HG02759 (cell line): ENCODE measurements around the gene NDUFS3.
"Not testable (repeated sequence)": the region's sequence is repeated elsewhere in the genome, so short reads cannot be mapped to it uniquely, and the experiment has no call there.

Experiments used
- ATAC-seq: cut with Tn5 transposase; IDR thresholded peaks from one replicate; pipeline ENCODE4 v1.9.1; 2021; ENCODE audit warnings: mild to moderate bottlenecking, moderate library complexity; ENCODE audit not compliant: unreplicated experiment

NDUFS3 gene

GRCh38 chr11:47578524-47579494 is at the start of gene NDUFS3, which contains the start of gene KBTBD4:
Gene NDUFS3 (plus strand): TSS chr11:47579074. CDS start chr11:47579092, 18 bp downstream.
Gene KBTBD4 (minus strand): TSS chr11:47578970. CDS start chr11:47578951, 19 bp downstream.
- ATAC-seq, result peak; percentile 93

- no peak for ATAC-seq
These were observed 48.9 kb upstream of the NDUFS3 start for GRCh38 chr11:47529951-47530350.

- ATAC-seq, result not testable (repeated sequence)
These were observed 48.2 kb upstream of the NDUFS3 start for GRCh38 chr11:47530721-47531120.

GRCh38 chr11:47531666-47532065 is 47.2 kb upstream of the NDUFS3 start:
- no peak for ATAC-seq

- ATAC-seq, result no peak
These were observed 46.2 kb upstream of the NDUFS3 start for GRCh38 chr11:47532597-47533213.

GRCh38 chr11:47533690-47534151 is 45.2 kb upstream of the NDUFS3 start:
- no peak for ATAC-seq

- no peak for ATAC-seq
These were observed 44.1 kb upstream of the NDUFS3 start for GRCh38 chr11:47534704-47535251.

GRCh38 chr11:47536915-47537314 is 42.0 kb upstream of the NDUFS3 start:
- ATAC-seq, result no peak

GRCh38 chr11:47538741-47539565 is 39.9 kb upstream of the NDUFS3 start:
- no peak for ATAC-seq

GRCh38 chr11:47539681-47540039 is 39.2 kb upstream of the NDUFS3 start:
- ATAC-seq, result no peak

- ATAC-seq, result no peak
These were observed 37.8 kb upstream of the NDUFS3 start for GRCh38 chr11:47541070-47541469.

- ATAC-seq, result no peak
These were observed 33.6 kb upstream of the NDUFS3 start for GRCh38 chr11:47545298-47545697.

GRCh38 chr11:47546274-47546673 is 32.6 kb upstream of the NDUFS3 start:
- not testable (repeated sequence) for ATAC-seq

GRCh38 chr11:47550288-47551047 is 28.4 kb upstream of the NDUFS3 start:
- ATAC-seq, result no peak

- no peak for ATAC-seq
These were observed 27.8 kb upstream of the NDUFS3 start for GRCh38 chr11:47551086-47551485.

GRCh38 chr11:47552056-47552565 is 26.8 kb upstream of the NDUFS3 start:
- ATAC-seq, result peak; percentile 6

- ATAC-seq, result peak; percentile 94
These were observed 26.1 kb upstream of the NDUFS3 start, which contains the start of gene CELF1 for GRCh38 chr11:47552566-47553405. Gene CELF1 (minus strand): TSS chr11:47553132. CDS start chr11:47499523, 53,609 bp downstream.

- peak; percentile 38 for ATAC-seq
These were observed 25.5 kb upstream of the NDUFS3 start for GRCh38 chr11:47553406-47553743.

GRCh38 chr11:47557004-47557403 is 21.9 kb upstream of the NDUFS3 start:
- not testable (repeated sequence) for ATAC-seq
